HG03457 (cell line): ENCODE results near the gene NUDCD2.
A peak's percentile ranks its signal among the peaks of the same experiment; 100 is the strongest.

Experiments used
- ATAC-seq: cut with Tn5 transposase; IDR thresholded peaks from one replicate; pipeline ENCODE4 v1.9.1; 2021; ENCODE audit warnings: moderate number of reproducible peaks; ENCODE audit not compliant: unreplicated experiment

The NUDCD2 gene

DNA sequence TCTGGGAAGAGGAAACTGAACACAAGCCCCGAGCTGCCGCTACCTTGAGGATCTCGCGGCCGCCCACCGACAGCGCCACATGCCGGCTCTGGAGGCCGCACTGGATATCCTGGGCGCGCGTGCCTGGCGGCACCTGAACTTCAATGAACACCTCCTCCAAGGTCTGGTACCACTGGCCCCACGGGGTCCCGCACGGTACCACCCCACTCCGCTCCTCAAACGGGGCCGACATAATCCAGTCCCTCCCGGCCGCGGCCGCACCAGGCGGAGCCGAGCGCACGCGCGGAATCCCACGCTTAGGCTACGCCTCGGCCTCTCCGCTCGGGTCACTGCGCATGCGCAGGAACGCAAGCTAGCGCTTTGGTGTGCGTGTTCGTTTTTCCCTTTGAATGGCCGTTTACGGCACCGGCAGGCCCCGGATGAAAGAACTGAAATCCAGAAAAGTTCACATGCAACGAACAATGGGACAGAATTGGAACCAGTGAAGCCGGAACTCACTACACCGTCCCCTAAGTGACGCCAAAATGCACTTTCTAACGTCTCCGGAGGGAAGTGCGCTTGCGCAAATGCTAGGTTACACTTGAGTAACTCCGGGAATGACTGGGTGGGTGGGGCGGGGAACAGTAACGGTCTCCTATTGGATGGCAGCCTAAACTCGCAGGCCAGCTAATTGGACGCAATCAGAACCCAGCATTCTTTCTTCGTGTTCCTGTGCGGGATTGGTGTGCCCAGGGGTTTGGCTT is at the start of gene NUDCD2:
TSS of gene NUDCD2 (minus strand) at position 284 of the 743 bp plus-strand sequence. CDS start at position 232, 52 bp downstream.
- peak; percentile 78 for ATAC-seq

DNA sequence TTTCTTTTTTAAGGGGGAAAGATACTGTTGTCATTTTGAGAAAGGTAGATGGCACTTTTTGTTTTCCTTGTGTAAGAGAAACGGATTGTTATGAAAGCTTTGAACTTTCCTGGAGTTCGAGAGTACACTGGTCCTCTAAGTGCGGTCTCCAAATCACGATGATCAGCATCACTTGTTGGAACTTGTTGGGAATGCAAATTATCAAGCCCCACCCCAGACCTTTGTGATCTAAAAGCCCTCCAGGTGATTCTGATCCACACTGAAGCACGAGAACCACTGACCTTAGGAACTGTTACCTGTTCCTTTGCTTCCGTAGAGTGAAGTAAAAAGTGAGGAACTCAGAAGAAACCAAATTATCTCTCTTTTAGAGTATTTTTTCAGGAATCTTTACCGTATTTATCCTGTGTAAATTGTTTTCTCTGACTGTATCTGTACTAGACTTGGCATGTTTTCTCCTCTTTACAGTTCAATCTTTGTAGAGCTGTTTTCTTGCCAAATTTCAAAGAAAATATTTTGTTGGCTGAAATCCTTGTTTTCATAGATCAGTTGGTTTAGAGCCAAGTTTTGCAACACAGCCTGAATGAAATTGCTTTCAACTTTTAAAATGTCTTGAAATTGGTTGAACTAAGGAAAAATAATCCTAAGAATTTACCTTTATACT is 49.5 kb upstream of the NUDCD2 start:
- no peak for ATAC-seq

GRCh38 chr5:163508753-163509152 is 48.9 kb upstream of the NUDCD2 start:
- no peak for ATAC-seq

DNA sequence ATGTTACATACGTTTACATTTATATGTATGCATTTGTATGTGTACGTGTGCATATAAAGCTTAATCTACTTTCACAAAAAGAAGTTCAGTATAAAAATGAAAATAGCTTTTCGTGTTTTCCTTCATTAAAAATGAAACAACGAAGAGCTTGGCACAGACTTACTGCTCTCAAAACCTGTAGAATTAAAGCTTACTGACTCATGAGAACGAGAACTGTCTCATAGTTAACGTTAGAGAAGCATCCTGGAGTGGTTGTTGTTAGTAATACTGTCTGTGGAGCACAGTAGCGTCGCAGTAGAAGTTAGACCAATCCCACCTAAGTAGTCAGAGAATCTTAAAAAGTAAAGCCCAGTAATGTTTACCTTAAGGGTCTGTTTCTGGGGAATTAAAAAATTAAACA is 46.8 kb upstream of the NUDCD2 start:
- no peak for ATAC-seq

DNA sequence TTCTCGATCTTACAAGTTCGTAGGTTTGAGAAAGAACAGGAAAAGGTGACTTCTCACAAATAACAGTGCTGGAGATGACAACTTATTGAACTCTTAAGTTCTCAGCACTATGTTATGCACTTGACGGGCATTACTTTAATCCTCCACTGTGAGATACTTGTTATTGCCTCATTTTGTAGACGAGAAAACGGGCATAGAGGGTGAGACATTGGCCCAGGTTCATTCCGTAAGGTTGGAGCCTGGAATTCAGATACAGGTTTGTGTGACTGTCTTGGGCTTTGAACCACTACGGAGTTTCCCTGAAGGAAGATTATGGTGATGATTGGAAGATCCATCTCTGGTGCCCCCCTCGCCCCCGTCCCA is 46.2 kb upstream of the NUDCD2 start:
- ATAC-seq: peak; percentile 6

DNA sequence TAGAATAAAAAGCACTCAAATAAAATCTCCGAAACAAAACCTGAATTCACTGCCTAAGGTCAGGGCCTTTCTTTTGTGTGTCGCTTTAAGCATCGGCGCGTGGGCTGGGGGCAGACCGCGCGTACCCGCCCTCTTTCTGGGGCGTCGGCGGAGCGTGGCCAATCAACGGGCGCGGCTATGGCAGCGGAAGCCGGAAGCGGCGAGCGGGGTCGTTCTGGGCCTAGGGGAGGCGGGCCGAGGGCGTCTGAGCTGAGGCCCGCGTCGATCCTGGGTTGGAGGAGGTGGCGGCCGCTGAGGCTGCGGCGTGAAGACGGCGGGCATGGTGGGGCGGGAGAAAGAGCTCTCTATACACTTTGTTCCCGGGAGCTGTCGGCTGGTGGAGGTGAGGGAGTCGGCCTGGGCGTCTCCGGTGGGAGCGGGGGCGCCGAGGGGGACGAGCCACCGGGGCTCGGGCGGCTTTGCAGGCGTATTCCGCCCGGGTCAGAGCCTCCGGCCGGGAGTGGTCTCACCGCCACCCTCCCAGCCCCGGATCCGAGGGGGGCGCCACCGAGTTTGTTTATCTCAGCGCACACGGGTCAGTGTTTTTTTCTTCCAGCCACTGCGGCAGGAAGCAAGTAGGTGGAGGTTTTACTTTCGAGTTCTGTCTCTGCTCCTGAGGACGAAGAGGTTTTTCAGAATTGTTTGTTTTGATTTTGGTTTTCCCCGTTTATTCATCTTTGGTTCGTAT is 45.6 kb upstream of the NUDCD2 start, which contains the start of gene MAT2B:
TSS of gene MAT2B (plus strand) at position 252 of the 727 bp plus-strand sequence. CDS start at position 320, 68 bp downstream.
- peak; percentile 93 for ATAC-seq

- no peak for ATAC-seq
Measured at GRCh38 chr5:163505049-163505367, 45.1 kb upstream of the NUDCD2 start.

GRCh38 chr5:163504079-163504931 is 44.4 kb upstream of the NUDCD2 start:
- ATAC-seq: no peak

- no peak for ATAC-seq
Measured at GRCh38 chr5:163503106-163504078, 43.5 kb upstream of the NUDCD2 start.

GRCh38 chr5:163502521-163502920 is 42.6 kb upstream of the NUDCD2 start:
- no peak for ATAC-seq

DNA sequence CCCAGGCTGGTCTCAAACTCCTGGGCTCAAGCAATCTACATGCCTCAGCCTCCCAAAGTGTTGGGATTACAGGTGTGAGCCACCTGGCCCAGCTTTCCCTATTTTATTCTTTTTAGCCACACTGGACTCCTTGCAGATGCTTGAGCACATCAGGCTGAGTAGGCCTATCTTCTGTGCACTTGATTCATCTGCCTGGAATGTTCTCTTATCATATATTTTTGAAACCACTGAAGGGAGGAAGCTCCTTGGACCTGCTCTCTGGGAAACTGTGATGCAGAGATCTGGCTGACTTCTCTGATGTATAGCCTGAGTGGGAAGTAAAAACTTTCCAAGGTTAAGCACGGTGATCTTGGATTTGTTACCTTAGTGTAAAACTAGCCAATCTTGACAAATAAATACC is 39.0 kb upstream of the NUDCD2 start:
- no peak for ATAC-seq

DNA sequence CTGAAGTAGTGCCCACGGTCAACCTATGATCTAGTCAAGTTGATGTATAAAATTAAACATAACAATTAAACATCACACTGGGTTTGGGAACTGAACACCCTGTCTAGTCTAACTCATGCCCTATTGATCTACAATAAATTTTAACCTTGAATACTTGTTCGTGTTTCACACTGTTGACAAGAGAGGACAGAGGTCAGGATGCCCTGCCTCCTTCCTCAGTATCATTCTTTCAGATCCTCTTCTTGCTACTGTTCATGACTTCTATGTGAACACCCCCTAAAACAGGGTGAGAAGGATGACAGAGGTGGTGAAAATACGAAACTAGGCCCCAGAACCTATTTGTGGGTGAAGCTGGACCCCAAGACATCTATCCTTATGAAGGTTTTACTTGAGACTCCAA is 37.4 kb upstream of the NUDCD2 start:
- no peak for ATAC-seq

DNA sequence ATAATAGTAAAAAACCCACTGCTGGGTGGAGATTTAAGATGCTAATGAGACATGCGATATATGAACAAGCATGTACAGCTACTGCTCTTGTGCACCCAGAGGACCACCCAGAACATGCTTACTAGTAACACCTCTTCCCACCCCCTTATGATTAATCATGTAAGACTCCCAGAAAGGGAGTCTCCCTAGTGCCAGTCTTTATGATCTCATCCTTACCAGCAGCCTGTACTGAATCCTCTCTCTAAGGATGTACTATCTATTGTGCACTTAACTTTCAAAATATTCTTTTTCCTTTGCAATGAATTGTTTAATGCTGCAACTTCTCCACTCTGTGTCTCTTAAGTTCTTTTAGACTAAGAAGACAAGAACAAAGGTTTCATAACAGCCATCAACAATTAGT is 36.4 kb upstream of the NUDCD2 start:
- no peak for ATAC-seq

GRCh38 chr5:163489745-163490075 is 29.8 kb upstream of the NUDCD2 start:
- no peak for ATAC-seq

DNA sequence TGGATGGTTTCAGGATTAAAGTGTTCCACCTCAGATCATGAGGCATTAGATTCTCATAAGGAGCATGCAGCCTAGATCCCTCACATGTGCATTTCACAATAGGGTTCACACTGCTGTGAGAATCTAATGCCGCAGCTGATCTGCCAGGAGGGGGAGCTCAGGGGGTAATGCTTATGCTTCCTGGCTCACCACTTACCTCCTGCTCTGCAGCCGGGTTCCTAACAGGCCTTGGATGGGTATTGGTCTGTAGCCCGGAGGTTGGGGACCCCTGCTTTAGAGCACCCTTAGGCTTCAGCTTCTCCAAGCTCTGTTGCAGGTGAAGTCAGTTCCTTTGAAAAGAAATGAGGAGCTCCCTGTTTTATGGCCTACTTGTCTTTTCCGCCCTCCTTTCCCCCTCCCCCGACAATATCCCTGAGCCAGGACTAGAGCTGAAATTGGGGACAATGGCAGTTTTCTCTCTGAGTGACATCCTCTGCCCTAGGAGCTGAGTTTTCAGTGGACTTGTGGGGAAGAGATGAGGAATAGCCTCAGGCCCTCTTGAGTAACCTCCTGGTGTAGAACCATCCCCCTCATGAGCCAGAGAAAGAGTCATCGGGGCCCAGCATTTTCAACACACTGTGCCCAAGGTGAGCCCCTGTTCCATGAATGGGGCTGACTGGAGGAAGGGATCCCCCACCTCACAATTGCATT is 29.3 kb upstream of the NUDCD2 start:
- ATAC-seq: no peak

DNA sequence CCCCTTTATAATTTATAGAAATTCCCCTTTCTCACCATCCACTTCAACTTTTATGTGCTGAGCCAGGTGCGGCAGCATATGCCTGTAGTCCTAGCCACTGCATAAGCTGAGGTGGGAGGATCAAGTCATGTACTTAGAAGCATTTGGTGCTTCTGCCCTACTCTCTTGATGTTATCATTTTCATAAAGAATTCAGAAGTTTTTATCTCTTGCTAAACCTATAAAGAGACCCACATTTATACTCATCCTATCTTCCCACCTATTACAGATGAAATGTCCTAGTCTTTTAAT is 19.0 kb upstream of the NUDCD2 start:
- ATAC-seq: no peak

DNA sequence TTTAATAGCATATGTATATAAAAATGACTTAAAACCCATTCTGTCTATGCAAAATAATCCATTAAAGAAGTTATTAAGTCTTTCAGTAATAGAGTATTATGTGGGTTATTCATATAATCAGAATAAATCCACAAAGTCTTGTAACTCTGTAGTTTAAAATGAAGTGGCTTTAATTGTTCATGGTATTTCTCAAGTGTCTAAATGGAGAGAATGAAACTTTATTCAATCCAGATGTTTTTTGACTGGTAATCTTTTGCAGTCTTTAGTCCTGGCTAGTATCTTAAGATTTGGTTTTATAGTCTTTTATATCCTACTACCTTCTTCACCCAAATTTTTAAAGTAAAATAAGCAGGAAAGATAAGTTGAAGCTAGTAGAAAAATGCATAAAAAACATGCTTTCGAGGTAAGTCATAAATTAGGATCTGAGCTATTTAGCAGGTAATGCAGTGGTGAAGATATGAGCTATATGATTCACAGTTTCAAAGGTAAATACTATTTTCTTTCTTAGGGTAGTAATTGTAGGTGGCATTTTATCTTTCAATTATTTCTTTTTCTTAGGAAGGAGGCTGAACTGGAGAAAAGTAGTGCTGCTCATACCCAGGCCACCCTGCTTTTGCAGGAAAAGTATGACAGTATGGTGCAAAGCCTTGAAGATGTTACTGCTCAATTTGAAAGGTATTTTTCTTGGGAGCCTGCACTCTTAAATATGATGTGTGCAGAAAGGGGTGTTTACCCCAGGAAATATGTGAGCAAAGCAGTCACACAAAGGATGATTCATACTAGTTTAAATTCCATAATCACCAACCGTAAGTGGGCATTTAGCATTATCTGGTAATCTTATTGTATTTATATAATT is 18.5 kb upstream of the NUDCD2 start:
- ATAC-seq: no peak

- no peak for ATAC-seq
Measured at GRCh38 chr5:163475411-163475810, 15.5 kb upstream of the NUDCD2 start.
